HG03469 (cell line): Measurements from ENCODE around the gene ACO2.
"Not testable (repeated sequence)": the region's sequence is repeated elsewhere in the genome, so short reads cannot be mapped to it uniquely, and the experiment has no call there.

ENCODE experiments used
- ATAC-seq: cut with Tn5 transposase; IDR thresholded peaks from one replicate; pipeline ENCODE4 v1.9.1; 2021; ENCODE audit warnings: mild to moderate bottlenecking, moderate library complexity, moderate number of reproducible peaks; ENCODE audit not compliant: unreplicated experiment

ACO2 gene

DNA sequence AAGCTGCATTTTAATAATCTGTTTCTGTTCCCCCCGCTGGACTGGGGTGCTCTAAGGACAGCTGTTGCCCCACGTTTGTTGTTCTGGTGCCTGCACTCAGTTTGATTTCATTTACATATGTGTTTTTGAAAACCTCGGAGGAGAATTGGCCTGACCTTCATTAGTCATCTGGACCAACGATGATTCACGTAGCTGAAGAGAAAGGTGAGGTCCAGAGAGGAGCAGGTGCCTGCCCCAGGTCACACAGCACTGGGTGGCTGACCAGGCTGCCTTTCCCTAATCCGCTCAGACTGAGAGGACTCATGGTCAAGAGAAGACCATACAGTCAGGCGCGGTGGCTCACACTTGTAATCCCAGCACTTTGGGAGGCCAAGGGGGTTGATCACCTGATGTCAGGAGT is 95.6 kb downstream of the ACO2 start:
- no peak for ATAC-seq

DNA sequence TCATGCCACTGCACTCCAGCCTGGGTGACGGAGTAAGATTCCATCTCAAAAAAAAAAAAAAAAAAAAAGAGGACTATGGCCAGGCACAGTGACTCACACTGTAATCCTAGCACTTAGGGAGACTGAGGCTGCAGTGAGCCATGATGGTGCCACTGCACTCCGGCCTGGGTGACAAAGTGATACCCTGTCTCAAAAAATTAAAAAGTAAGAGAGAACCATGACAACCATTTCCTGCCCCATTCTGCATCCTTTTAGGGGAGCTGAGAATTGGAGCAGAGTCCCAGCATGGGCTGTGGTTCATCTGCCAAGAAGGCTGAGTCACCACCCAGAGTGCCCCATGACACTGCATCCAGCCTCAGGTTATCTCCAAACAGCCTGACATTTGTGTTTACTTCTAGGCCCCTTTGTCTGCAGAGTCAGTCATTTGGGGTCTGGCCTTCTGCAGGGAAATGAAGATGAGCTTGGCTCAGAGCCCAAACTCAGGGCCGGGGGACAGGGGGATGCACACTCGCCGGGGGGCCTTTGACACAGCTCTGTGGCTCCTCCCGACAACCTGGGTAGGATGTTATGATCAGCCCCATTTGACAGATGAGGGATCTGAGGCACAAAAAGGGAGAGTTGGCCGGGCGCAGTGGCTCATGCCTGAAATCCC is 96.6 kb downstream of the ACO2 start:
- no peak for ATAC-seq

- no peak for ATAC-seq
Measured at GRCh38 chr22:41567512-41567768, 98.5 kb downstream of the ACO2 start.

GRCh38 chr22:41568811-41569210 is 99.9 kb downstream of the ACO2 start:
- no peak for ATAC-seq

- ATAC-seq = no peak
Measured at GRCh38 chr22:41570221-41570620, 101.3 kb downstream of the ACO2 start.

DNA sequence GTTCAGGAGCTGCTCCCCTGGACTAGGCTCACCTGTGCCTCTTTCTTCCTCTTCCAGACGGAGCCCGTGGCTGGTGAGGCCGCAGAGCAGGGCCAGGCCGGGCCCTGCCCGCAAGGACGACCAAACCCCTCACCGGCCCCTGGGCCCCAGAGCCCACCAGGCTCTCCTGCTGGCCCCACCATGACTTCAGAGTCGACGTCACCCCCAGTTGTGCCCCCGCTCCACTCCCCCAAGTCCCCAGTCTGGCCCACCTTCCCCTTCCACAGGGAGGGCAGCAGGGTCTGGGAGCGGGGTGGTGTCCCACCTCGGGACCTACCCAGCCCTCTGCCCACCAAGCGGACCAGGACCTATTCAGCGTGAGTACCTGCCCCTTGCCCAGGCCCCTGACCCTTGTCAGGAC is 102.9 kb downstream of the ACO2 start:
- ATAC-seq = no peak

GRCh38 chr22:41572305-41572704 is 103.4 kb downstream of the ACO2 start:
- ATAC-seq = not testable (repeated sequence)

DNA sequence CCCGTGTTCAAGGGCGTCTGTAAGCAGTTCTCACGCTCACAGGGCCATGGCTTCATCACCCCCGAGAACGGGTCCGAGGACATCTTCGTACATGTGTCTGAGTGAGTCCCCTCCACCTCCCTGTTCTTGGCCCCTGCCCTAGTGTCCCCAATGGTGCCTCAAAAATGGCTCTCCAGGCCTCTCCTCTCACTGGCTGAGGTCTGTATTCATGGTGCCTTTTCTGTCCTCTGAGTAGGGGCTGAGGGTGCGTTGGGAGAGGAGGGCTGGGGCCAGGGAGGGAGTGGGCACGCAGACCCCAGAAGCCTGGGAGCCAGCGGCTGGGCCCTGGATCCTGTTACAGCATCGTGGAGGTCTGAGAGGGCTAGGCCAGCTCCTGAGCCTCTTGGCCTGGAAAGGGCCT is 104.8 kb downstream of the ACO2 start:
- ATAC-seq = no peak

- ATAC-seq = no peak
Measured at GRCh38 chr22:41574847-41575381, 106.0 kb downstream of the ACO2 start.

- no peak for ATAC-seq
Measured at GRCh38 chr22:41575533-41575932, 106.6 kb downstream of the ACO2 start.

DNA sequence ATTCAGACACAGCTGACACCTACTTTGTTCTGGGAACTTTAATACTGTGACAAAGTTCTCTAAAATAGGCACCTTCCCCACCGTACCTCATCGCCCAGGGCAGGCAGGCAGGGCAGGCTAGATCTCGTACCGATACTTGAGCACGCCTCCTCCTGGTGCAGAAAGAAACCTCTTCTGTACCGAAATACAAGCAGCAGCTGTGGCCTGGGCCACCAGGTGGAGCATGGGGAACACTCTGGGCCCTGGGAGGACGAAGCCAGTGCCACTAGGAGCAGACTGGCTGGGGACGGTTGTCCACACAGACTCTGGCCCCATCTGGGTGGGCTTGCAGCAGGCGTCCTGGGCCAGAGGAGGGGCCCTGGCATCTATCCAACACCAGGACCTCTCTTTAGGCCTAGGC is 108.0 kb downstream of the ACO2 start:
- no peak for ATAC-seq

- ATAC-seq = no peak
Measured at GRCh38 chr22:41578114-41578513, 109.2 kb downstream of the ACO2 start.
